BJ (cell line): ENCODE results near the gene TSPAN10. TPM values are rescaled to one million over a fixed set of nuclear protein-coding genes. Genes with fewer than 3 reads are reported as not detected.
"Not testable (repeated sequence)": the region's sequence is repeated elsewhere in the genome, so short reads cannot be mapped to it uniquely, and the experiment has no call there.

Source experiments
- CTCF ChIA-PET: fragments of 350-600 bp; formaldehyde crosslinking; extraction: SDS; loops from one replicate; lab custom pipeline; 2021; ENCODE audit warnings: antibody characterized with exemption, inconsistent platforms; lab: Yijun Ruan, JAX
- POLR2A ChIA-PET: fragments of 300-600 bp; sonication (Branson Sonifier 250); formaldehyde crosslinking; extraction: SDS; loops from one replicate; lab custom pipeline; 2021; ENCODE audit warnings: antibody characterized with exemption; lab: Charles Lee
- DNase-seq: peaks from one replicate; pipeline ENCODE4 v3.0.0-alpha.2; 2011; ENCODE audit warnings: low read depth
- H3K27me3 ChIP-seq: 2 replicates; pipeline ENCODE4 v1.6.0; 2011; ENCODE audit warnings: low read length; ENCODE audit not compliant: control insufficient read depth, insufficient read depth
- H3K36me3 ChIP-seq: 2 replicates; pipeline ENCODE4 v1.5.1; 2011; ENCODE audit warnings: low read length; ENCODE audit not compliant: control insufficient read depth, insufficient read depth
- H3K4me3 ChIP-seq: 2 replicates; pipeline ENCODE4 v1.5.1; 2011; ENCODE audit warnings: low read depth, mild to moderate bottlenecking, control low read depth, low read length
- polyA plus RNA-seq: library from polyadenylated mRNA; depleted of rRNA; stranded (reverse); fragments of >200 nt; gene quantifications from 2 replicates; pipeline ENCODE4 v1.2.3, GENCODE V29; 2011
- TF ChIP-seq, protein P1 (sequence below): IDR thresholded peaks from 2 replicates; pipeline ENCODE4 v1.5.1; 2011; ENCODE audit warnings: low read depth, mild to moderate bottlenecking, control low read depth, inconsistent platforms, low read length, moderate library complexity; ENCODE audit not compliant: insufficient read depth

Gene TSPAN10
- polyA plus RNA-seq, 1 experiment = 3.0 TPM

DNA sequence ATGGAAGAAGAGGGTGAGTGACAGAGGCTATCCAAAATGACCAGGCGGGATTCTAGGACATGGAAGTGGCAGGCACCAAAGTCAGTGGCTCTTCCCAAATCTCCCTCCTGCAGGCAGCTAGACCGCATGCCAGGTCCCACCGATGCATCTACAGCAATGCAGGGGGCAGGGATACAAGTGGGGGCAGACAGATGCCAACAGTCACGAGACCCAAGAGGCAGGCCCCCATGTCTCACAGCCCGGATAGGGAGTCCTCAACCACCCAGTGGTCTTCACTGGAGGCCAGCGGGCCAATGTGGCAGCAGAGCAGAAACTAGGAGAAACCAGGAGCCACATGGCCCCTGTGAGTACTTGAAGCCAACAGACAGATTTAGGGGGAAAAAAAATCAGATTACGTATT, 20.1 kb upstream of the TSPAN10 start:
- ChIA-PET CTCF (no interaction called here), POLR2A (no interaction called here)
- Histone ChIP-seq H3K36me3 (peaks cover 19% of the 10 kb centered on the region), H3K27me3 (no peaks in the 10 kb centered on the region), H3K4me3 (no peak overlapping the region)
- no peak for DNase-seq
- TF ChIP-seq, protein P1, sequence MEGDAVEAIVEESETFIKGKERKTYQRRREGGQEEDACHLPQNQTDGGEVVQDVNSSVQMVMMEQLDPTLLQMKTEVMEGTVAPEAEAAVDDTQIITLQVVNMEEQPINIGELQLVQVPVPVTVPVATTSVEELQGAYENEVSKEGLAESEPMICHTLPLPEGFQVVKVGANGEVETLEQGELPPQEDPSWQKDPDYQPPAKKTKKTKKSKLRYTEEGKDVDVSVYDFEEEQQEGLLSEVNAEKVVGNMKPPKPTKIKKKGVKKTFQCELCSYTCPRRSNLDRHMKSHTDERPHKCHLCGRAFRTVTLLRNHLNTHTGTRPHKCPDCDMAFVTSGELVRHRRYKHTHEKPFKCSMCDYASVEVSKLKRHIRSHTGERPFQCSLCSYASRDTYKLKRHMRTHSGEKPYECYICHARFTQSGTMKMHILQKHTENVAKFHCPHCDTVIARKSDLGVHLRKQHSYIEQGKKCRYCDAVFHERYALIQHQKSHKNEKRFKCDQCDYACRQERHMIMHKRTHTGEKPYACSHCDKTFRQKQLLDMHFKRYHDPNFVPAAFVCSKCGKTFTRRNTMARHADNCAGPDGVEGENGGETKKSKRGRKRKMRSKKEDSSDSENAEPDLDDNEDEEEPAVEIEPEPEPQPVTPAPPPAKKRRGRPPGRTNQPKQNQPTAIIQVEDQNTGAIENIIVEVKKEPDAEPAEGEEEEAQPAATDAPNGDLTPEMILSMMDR = no peak

DNA sequence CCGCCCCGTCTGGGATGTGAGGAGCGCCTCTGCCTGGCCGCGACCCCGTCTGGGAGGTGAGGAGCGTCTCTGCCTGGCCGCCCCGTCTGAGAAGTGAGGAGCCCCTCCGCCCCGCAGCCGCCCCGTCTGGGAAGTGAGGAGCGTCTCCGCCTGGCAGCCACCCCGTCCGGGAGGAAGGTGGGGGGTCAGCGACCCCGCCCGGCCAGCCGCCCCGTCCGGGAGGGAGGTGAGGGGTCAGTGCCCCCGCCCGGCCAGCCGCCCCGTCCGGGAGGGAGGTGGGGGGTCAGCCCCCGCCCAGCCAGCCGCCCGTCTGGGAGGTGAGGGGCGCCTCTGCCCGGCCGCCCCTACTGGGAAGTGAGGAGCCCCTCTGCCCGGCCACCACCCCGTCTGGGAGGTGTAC, 18.7 kb upstream of the TSPAN10 start:
- POLR2A ChIA-PET, CTCF ChIA-PET, H3K4me3 ChIP-seq, H3K27me3 ChIP-seq, DNase-seq: not testable (repeated sequence)
- H3K36me3 ChIP-seq = peaks cover 16% of the 10 kb centered on the region

DNA sequence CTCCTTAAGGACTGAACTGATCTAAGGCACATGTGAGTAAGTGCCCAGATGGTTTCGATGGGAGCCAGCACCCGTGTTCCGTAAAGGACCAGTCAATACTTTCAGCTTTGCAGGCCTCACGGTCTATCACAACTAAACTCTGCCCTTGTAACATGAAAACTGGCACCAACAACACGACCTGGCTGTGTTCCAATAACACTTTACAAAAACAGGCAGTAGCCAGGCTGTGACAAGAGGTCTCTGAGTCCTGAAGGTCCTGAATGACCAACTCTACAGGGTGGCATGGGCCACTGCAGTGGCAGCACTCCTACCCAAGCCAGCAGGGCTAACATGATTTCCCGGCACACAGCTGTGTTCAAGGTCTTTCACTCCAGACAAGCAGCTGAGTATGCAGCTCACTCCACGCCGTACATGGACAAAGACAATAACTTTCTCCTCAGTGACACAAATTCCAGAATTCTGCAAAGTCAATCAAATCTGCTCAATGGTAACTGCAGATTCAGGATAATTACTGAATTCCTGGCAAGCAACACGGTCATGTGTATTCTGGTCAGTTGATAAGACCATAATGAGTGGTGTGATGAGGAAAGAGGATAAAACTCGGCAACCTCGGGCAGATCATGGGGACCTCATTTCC, 15.4 kb upstream of the TSPAN10 start:
- TF ChIP-seq, protein P1 = no peak
- POLR2A ChIA-PET = no interaction called here
- H3K27me3 ChIP-seq = no peaks in the 10 kb centered on the region
- H3K36me3 ChIP-seq = peaks cover 24% of the 10 kb centered on the region
- CTCF ChIA-PET = interaction anchor here (0.5 to 1.3 kb wide), 2 partner anchors 20 to 361 kb away, joined by 3 read pairs; no protein-coding TSS in a partner anchor
- no peak for DNase-seq
- no peak overlapping the region for H3K4me3 ChIP-seq

DNA sequence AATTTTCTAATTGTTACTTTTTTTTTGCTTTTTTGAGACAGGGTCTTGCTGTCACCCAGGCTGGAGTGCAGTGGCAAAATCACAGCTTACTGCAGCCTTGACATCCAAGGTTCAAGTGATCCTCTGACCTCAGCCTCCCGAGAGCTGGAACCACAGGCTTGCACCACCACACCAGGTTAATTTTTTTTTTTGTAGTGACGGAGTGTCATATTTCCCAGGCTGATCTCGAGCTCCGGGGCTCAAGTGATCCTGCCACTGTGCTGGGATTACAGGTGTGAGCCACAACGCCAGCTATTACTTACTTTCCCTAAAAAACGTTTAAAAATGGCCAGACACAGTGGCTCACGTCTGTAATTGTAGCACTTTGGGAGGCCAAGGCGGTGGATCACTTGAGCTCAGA, 6.7 kb upstream of the TSPAN10 start:
- ChIA-PET POLR2A (no interaction called here), CTCF (interaction anchor here (1.5 kb wide), 1 partner anchor 12 kb away, joined by 3 read pairs; no protein-coding TSS in a partner anchor)
- DNase-seq = no peak
- H3K27me3 ChIP-seq = no peaks in the 10 kb centered on the region
- H3K4me3 ChIP-seq = no peak overlapping the region
- peaks cover 10% of the 10 kb centered on the region for H3K36me3 ChIP-seq
- TF ChIP-seq, protein P1 = no peak

DNA sequence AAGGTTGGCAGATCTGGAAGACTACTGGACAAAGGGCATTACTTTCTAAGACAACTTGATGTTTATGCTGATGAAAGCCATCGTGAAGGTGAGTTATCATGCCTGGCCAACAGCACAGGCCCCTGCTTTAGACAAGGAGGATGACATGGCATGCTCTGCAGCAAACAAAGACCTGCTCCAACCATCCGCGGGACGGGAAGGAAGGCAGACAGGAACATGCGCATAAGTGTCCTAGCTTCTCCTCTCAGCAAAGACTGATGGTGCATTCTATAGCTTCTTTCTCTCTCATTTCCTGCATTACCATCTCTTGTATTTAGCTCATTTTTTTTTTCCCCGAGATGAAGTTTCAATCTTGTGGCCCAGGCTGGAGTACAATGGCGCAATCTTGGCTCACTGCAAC, 5.5 kb upstream of the TSPAN10 start:
- Histone ChIP-seq H3K4me3 (no peak overlapping the region), H3K36me3 (peaks cover 6% of the 10 kb centered on the region), H3K27me3 (no peaks in the 10 kb centered on the region)
- CTCF ChIA-PET = interaction anchor here (0.6 to 1.5 kb wide), 3 partner anchors 10 to 815 kb away, joined by 3 to 4 read pairs (median 3); no protein-coding TSS in a partner anchor
- POLR2A ChIA-PET = no interaction called here
- TF ChIP-seq, protein P1 = no peak
- no peak for DNase-seq

DNA sequence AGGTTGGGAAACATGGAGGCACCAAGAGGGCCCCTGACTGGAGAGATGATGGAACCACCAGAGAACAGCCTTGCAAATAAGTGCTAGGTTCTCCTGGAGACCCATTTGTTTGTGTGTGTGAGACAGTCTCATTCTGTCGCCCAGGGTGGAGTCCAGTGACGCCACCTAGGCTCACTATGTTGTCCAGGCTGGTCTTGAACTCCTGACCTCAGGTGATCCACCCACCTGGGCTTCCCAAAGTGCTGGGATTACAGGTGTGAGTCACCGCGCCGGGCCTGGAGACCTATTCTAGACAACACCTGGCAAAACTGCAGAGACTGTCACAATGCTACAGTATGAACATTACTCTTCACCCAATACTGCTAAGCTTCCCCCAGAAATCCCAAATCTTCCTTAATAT, 1.6 kb upstream of the TSPAN10 start:
- DNase-seq = no peak
- Histone ChIP-seq H3K27me3 (no peaks in the 10 kb centered on the region), H3K4me3 (no peak overlapping the region), H3K36me3 (no peaks in the 10 kb centered on the region; the same call in 1 of the 2 replicates)
- TF ChIP-seq, protein P1 = no peak
- CTCF ChIA-PET = no interaction called here
- POLR2A ChIA-PET = no interaction called here
